Ascending aorta (tissue), 2 donors: ENCODE results near the gene EMP3. TPM values are rescaled to one million over a fixed set of nuclear protein-coding genes. Genes with fewer than 3 reads are reported as not detected.
A peak's percentile ranks its signal among the peaks of the same experiment; 100 is the strongest.

Experiments
- DNase-seq, 2 donors: peaks; one replicate each; pipeline ENCODE4 v3.0.0-alpha.2; 2019; ENCODE audit warnings: low spot score in 2 of 2
- H3K27ac ChIP-seq, 2 donors: fragments of 200-600 bp; sonication (generic); one replicate each; pipeline ENCODE4 v1.5.1; 2016 to 2017; ENCODE audit warnings: mild to moderate bottlenecking in 1 of 2
- H3K27me3 ChIP-seq: fragments of 200-600 bp; sonication (generic); one replicate; pipeline ENCODE4 v1.5.1; 2017
- H3K36me3 ChIP-seq, 2 donors: fragments of 200-600 bp; sonication (generic); one replicate each; pipeline ENCODE4 v1.5.1; 2016
- H3K4me1 ChIP-seq, 2 donors: fragments of 200-600 bp; sonication (generic); one replicate each; pipeline ENCODE4 v1.5.1; 2016 to 2017; ENCODE audit warnings: mild to moderate bottlenecking in 1 of 2
- H3K4me3 ChIP-seq, 2 donors: fragments of 200-600 bp; sonication (generic); one replicate each; pipeline ENCODE4 v1.5.1; 2016 to 2017; ENCODE audit warnings: mild to moderate bottlenecking in 1 of 2
- H3K9me3 ChIP-seq, 2 donors: fragments of 200-600 bp; sonication (generic); one replicate each; pipeline ENCODE4 v1.5.1; 2016
- CTCF ChIP-seq, 3 experiments: fragments of 200-600 bp in 2 of 3; fragments of 450-650 bp in 1 of 3; sonication (generic) in 2 of 3; IDR thresholded peaks; one replicate each; pipeline ENCODE4 v1.5.1; 2016 to 2019; ENCODE audit warnings: antibody characterized with exemption in 3 of 3, mild to moderate bottlenecking in 1 of 3, moderate library complexity in 1 of 3
- intact Hi-C: fragments of 100-400 bp; cut with DNase I; formaldehyde crosslinking; loops from one replicate; pipeline ENCODE4 v1.15.1; 2023
- total RNA-seq: library from RNA; depleted of rRNA; stranded (reverse); fragments of >200 nt; gene quantifications from one replicate; pipeline ENCODE4 v1.1.0, GENCODE V29; 2016

EMP3 gene
- total RNA-seq, 1 donor from 2014 or later: 18.2 TPM

- H3K4me1 ChIP-seq: no peaks in the 10 kb centered on the region
- no peaks in the 10 kb centered on the region for H3K27me3 ChIP-seq
- H3K27ac ChIP-seq: no peak overlapping the region
- DNase-seq: no peak
- intact Hi-C loops: no loop called here
- TF ChIP-seq CTCF (IDR thresholded peaks at IDR 0.05): no peak
- no peaks in the 10 kb centered on the region for H3K9me3 ChIP-seq
- H3K4me3 ChIP-seq: no peak overlapping the region
- H3K36me3 ChIP-seq: no peaks in the 10 kb centered on the region
These were observed 33.8 kb downstream of the EMP3 start for GRCh38 chr19:48359123-48359522.

GRCh38 chr19:48361912-48362311 lies 36.6 kb downstream of the EMP3 start:
- Histone ChIP-seq H3K27ac (no peak overlapping the region), H3K36me3 (no peaks in the 10 kb centered on the region), H3K4me3 (no peak overlapping the region), H3K4me1 (peaks cover 0 to 4% of the 10 kb centered on the region in 2 donors), H3K27me3 (no peaks in the 10 kb centered on the region), H3K9me3 (no peaks in the 10 kb centered on the region)
- intact Hi-C loops: loop anchor here (2.0 to 10.0 kb wide), 3 partner anchors 29 to 353 kb away; partner anchors contain the start of genes KDELR1 and MAMSTR
- TF ChIP-seq CTCF (IDR thresholded peaks at IDR 0.05): no peak
- DNase-seq: no peak

GRCh38 chr19:48362716-48363499 lies 37.6 kb downstream of the EMP3 start:
- H3K27ac ChIP-seq: peak overlapping the region; percentile 72 to 81
- intact Hi-C loops: loop anchor here (1.0 to 10.0 kb wide), 4 partner anchors 28 to 352 kb away; partner anchors contain the start of genes KDELR1 and MAMSTR
- H3K9me3 ChIP-seq: no peaks in the 10 kb centered on the region
- no peaks in the 10 kb centered on the region for H3K36me3 ChIP-seq
- TF ChIP-seq CTCF (IDR thresholded peaks at IDR 0.05): no peak
- H3K4me1 ChIP-seq: peaks cover 0 to 4% of the 10 kb centered on the region in 2 donors
- H3K4me3 ChIP-seq: peak overlapping the region; percentile 61 to 65
- peak; percentile 86 to 97 for DNase-seq
- no peaks in the 10 kb centered on the region for H3K27me3 ChIP-seq

- H3K4me1 ChIP-seq: peaks cover 0 to 4% of the 10 kb centered on the region in 2 donors
- intact Hi-C loops: loop anchor here (1.0 to 10.0 kb wide), 4 partner anchors 27 to 351 kb away; partner anchors contain the start of genes KDELR1 and MAMSTR
- no peaks in the 10 kb centered on the region for H3K27me3 ChIP-seq
- no peaks in the 10 kb centered on the region for H3K9me3 ChIP-seq
- no peak for TF ChIP-seq CTCF (IDR thresholded peaks at IDR 0.05)
- no peaks in the 10 kb centered on the region for H3K36me3 ChIP-seq
- DNase-seq: no peak
- peak overlapping the region; percentile 72 to 81 for H3K27ac ChIP-seq
- peak overlapping the region; percentile 61 to 65 for H3K4me3 ChIP-seq
These were observed 38.1 kb downstream of the EMP3 start for GRCh38 chr19:48363500-48363809.

GRCh38 chr19:48363810-48364597 lies 38.7 kb downstream of the EMP3 start, which contains the start of the genes SYNGR4 and TMEM143:
Gene SYNGR4, plus strand, starts transcription at chr19:48364367. Its CDS starts 1,476 bp downstream, at chr19:48365843.
Gene TMEM143, minus strand, starts transcription at chr19:48363940. Its CDS starts 20 bp downstream, at chr19:48363920.
- intact Hi-C loops: loop anchor here (1.0 to 10.0 kb wide), 7 partner anchors 27 to 351 kb away; partner anchors contain the start of genes CYTH2, GRWD1, KDELR1 and MAMSTR
- DNase-seq: peak; percentile 99
- no peaks in the 10 kb centered on the region for H3K27me3 ChIP-seq
- no peak for TF ChIP-seq CTCF (IDR thresholded peaks at IDR 0.05)
- H3K4me3 ChIP-seq: peak within 1 kb of the TSS; percentile 61 to 65
- no peaks in the 10 kb centered on the region for H3K9me3 ChIP-seq
- H3K4me1 ChIP-seq: peaks cover 0 to 4% of the 10 kb centered on the region in 2 donors
- H3K36me3 ChIP-seq: no peaks in the 10 kb centered on the region
- H3K27ac ChIP-seq: peak within 1 kb of the TSS; percentile 72 to 81
